ENCODE data around the gene NELFE.

Gene NELFE

GRCh38 chr6:31949926-31950548 lies 8.7 kb downstream of the NELFE start:
- Histone ChIP-seq H3K4me3 (ENCODE audit: insufficient read depth in 1 of 2, low read depth in 1 of 2, low read length in 2 of 2) (no peak overlapping the region), H2BK5ac (ENCODE audit: low read depth, low read length, poor library complexity, severe bottlenecking) (no peak overlapping the region), H2AFZ (ENCODE audit: low read depth, low read length) (no peak overlapping the region), H3K23ac (ENCODE audit: low read length in 2 of 2) (no peak overlapping the region), H2BK15ac (ENCODE audit: low read depth, poor library complexity, severe bottlenecking) (no peak overlapping the region), H3K4ac (ENCODE audit: low read depth in 1 of 2, low read length in 2 of 2) (no peak overlapping the region), H3K4me2 (ENCODE audit: low read length, poor library complexity, severe bottlenecking) (no peak overlapping the region), H3K18ac (ENCODE audit: low read depth in 1 of 2, low read length in 2 of 2) (no peak overlapping the region), H3K27me3 (ENCODE audit: control insufficient read depth in 1 of 2, insufficient read depth in 1 of 2, low read length in 2 of 2) (no peaks in the 10 kb centered on the region), H3K27ac (ENCODE audit: low read length, poor library complexity, severe bottlenecking) (no peak overlapping the region), H2BK12ac (ENCODE audit: low read length in 2 of 2) (no peak overlapping the region), H4K8ac (ENCODE audit: low read length) (no peak overlapping the region), H4K91ac (ENCODE audit: low read length) (no peak overlapping the region), H3K14ac (ENCODE audit: low read length in 2 of 2) (no peak overlapping the region), H3K9me3 (ENCODE audit: control insufficient read depth, low read length) (no peaks in the 10 kb centered on the region), H3K36me3 (ENCODE audit: control insufficient read depth in 1 of 2, insufficient read depth in 2 of 2, low read depth in 1 of 2, low read length in 2 of 2) (peaks cover 44 to 50% of the 10 kb centered on the region in 2 experiments), H2BK120ac (ENCODE audit: low read depth, low read length) (no peak overlapping the region), H3K9ac (ENCODE audit: low read length) (no peak overlapping the region), H3K4me1 (ENCODE audit: control insufficient read depth, insufficient read depth, low read depth, low read length) (peaks cover 13% of the 10 kb centered on the region), H3K79me1 (replicated peaks; ENCODE audit: low read length, poor library complexity, severe bottlenecking) (peaks cover 5% of the 10 kb centered on the region), H2AK5ac (ENCODE audit: low read length, severe bottlenecking) (no peak overlapping the region)
- DNase-seq: no peak
- 91% methylated on average over 6 of the region's 7 CpGs for WGBS

GRCh38 chr6:31948753-31949413 lies 9.9 kb downstream of the NELFE start:
- Histone ChIP-seq H3K4me2 (ENCODE audit: low read length, poor library complexity, severe bottlenecking) (no peak overlapping the region), H3K27me3 (ENCODE audit: control insufficient read depth in 1 of 2, insufficient read depth in 1 of 2, low read length in 2 of 2) (peaks cover 0 to 3% of the 10 kb centered on the region in 2 experiments)
- WGBS: 94% methylated on average over 6 of the region's 6 CpGs

GRCh38 chr6:31948306-31948705 lies 10.5 kb downstream of the NELFE start:
- H3K4me2 ChIP-seq (ENCODE audit: low read length, poor library complexity, severe bottlenecking): no peak overlapping the region
- H3K14ac ChIP-seq (ENCODE audit: low read length in 2 of 2): no peak overlapping the region
- H3K23ac ChIP-seq (ENCODE audit: low read length in 2 of 2): no peak overlapping the region

More at GRCh38 chr6:31948753-31949413, 9.9 kb downstream of the NELFE start:
- peak overlapping the region; percentile 5 for H3K9ac ChIP-seq (ENCODE audit: low read length)
- H3K4me3 ChIP-seq (ENCODE audit: insufficient read depth in 1 of 2, low read depth in 1 of 2, low read length in 2 of 2): no peak overlapping the region
- H3K23ac ChIP-seq (ENCODE audit: low read length in 2 of 2): no peak overlapping the region
- H2AFZ ChIP-seq (ENCODE audit: low read depth, low read length): no peak overlapping the region
- no peak overlapping the region for H2BK15ac ChIP-seq (ENCODE audit: low read depth, poor library complexity, severe bottlenecking)
- H3K9me3 ChIP-seq (ENCODE audit: control insufficient read depth, low read length): no peaks in the 10 kb centered on the region
- no peak overlapping the region for H4K8ac ChIP-seq (ENCODE audit: low read length)
- no peak overlapping the region for H3K18ac ChIP-seq (ENCODE audit: low read depth in 1 of 2, low read length in 2 of 2)
- H2BK5ac ChIP-seq (ENCODE audit: low read depth, low read length, poor library complexity, severe bottlenecking): no peak overlapping the region
- H3K79me1 ChIP-seq (replicated peaks; ENCODE audit: low read length, poor library complexity, severe bottlenecking): no peaks in the 10 kb centered on the region
- no peak overlapping the region for H2BK120ac ChIP-seq (ENCODE audit: low read depth, low read length)
- H3K4me1 ChIP-seq (ENCODE audit: control insufficient read depth, insufficient read depth, low read depth, low read length): peaks cover 15% of the 10 kb centered on the region
- no peak overlapping the region for H3K14ac ChIP-seq (ENCODE audit: low read length in 2 of 2)
- peaks cover 33 to 39% of the 10 kb centered on the region in 2 experiments for H3K36me3 ChIP-seq (ENCODE audit: control insufficient read depth in 1 of 2, insufficient read depth in 2 of 2, low read depth in 1 of 2, low read length in 2 of 2)
- DNase-seq: no peak
- no peak overlapping the region for H4K91ac ChIP-seq (ENCODE audit: low read length)
- no peak overlapping the region for H3K4ac ChIP-seq (ENCODE audit: low read depth in 1 of 2, low read length in 2 of 2)
- no peak overlapping the region for H2AK5ac ChIP-seq (ENCODE audit: low read length, severe bottlenecking)
- H3K27ac ChIP-seq (ENCODE audit: low read length, poor library complexity, severe bottlenecking): no peak overlapping the region
- no peak overlapping the region for H2BK12ac ChIP-seq (ENCODE audit: low read length in 2 of 2)

DNA sequence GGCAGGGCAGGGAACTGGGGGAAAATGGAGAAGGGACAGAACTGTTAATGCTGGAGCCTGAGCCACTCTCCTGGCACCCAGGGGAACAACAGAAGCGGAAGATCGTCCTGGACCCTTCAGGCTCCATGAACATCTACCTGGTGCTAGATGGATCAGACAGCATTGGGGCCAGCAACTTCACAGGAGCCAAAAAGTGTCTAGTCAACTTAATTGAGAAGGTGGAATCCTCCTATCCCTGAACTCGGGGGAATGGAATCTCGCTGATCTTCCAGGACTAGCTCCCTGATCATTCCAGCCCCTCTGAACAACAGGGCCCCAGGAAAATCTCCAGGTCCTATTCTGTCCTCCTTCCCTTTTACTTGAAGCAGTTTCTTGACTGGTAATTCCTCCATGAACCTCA lies 10.9 kb downstream of the NELFE start:
- Histone ChIP-seq H3K27me3 (ENCODE audit: control insufficient read depth in 1 of 2, insufficient read depth in 1 of 2, low read length in 2 of 2) (peaks cover 0 to 12% of the 10 kb centered on the region in 2 experiments), H3K4me2 (ENCODE audit: low read length, poor library complexity, severe bottlenecking) (no peak overlapping the region), H3K27ac (ENCODE audit: low read length, poor library complexity, severe bottlenecking) (no peak overlapping the region), H2AK5ac (ENCODE audit: low read length, severe bottlenecking) (no peak overlapping the region), H4K8ac (ENCODE audit: low read length) (no peak overlapping the region), H2AFZ (ENCODE audit: low read depth, low read length) (no peak overlapping the region), H3K14ac (ENCODE audit: low read length in 2 of 2) (no peak overlapping the region), H2BK120ac (ENCODE audit: low read depth, low read length) (no peak overlapping the region), H3K23ac (ENCODE audit: low read length in 2 of 2) (no peak overlapping the region), H3K9ac (ENCODE audit: low read length) (no peak overlapping the region), H3K36me3 (ENCODE audit: control insufficient read depth in 1 of 2, insufficient read depth in 2 of 2, low read depth in 1 of 2, low read length in 2 of 2) (peaks cover 25 to 28% of the 10 kb centered on the region in 2 experiments), H4K91ac (ENCODE audit: low read length) (no peak overlapping the region), H2BK5ac (ENCODE audit: low read depth, low read length, poor library complexity, severe bottlenecking) (no peak overlapping the region), H3K4me1 (ENCODE audit: control insufficient read depth, insufficient read depth, low read depth, low read length) (peaks cover 15% of the 10 kb centered on the region), H2BK12ac (ENCODE audit: low read length in 2 of 2) (no peak overlapping the region), H3K4ac (ENCODE audit: low read depth in 1 of 2, low read length in 2 of 2) (no peak overlapping the region), H2BK15ac (ENCODE audit: low read depth, poor library complexity, severe bottlenecking) (no peak overlapping the region), H3K4me3 (ENCODE audit: insufficient read depth in 1 of 2, low read depth in 1 of 2, low read length in 2 of 2) (no peak overlapping the region), H3K18ac (ENCODE audit: low read depth in 1 of 2, low read length in 2 of 2) (no peak overlapping the region), H3K79me1 (replicated peaks; ENCODE audit: low read length, poor library complexity, severe bottlenecking) (no peaks in the 10 kb centered on the region), H3K9me3 (ENCODE audit: control insufficient read depth, low read length) (no peaks in the 10 kb centered on the region)
- WGBS: 80% methylated on average over 4 of the region's 4 CpGs
- DNase-seq: no peak

More at GRCh38 chr6:31948306-31948705, 10.5 kb downstream of the NELFE start:
- no peak overlapping the region for H2AFZ ChIP-seq (ENCODE audit: low read depth, low read length)
- no peak overlapping the region for H2AK5ac ChIP-seq (ENCODE audit: low read length, severe bottlenecking)
- no peak for DNase-seq
- peaks cover 28 to 33% of the 10 kb centered on the region in 2 experiments for H3K36me3 ChIP-seq (ENCODE audit: control insufficient read depth in 1 of 2, insufficient read depth in 2 of 2, low read depth in 1 of 2, low read length in 2 of 2)
- H3K4ac ChIP-seq (ENCODE audit: low read depth in 1 of 2, low read length in 2 of 2): no peak overlapping the region
- WGBS: 89% methylated on average over 5 of the region's 5 CpGs
- H2BK5ac ChIP-seq (ENCODE audit: low read depth, low read length, poor library complexity, severe bottlenecking): no peak overlapping the region
- H2BK120ac ChIP-seq (ENCODE audit: low read depth, low read length): no peak overlapping the region
- no peak overlapping the region for H2BK12ac ChIP-seq (ENCODE audit: low read length in 2 of 2)
- H4K91ac ChIP-seq (ENCODE audit: low read length): no peak overlapping the region
- no peaks in the 10 kb centered on the region for H3K9me3 ChIP-seq (ENCODE audit: control insufficient read depth, low read length)
- H2BK15ac ChIP-seq (ENCODE audit: low read depth, poor library complexity, severe bottlenecking): no peak overlapping the region
- no peak overlapping the region for H4K8ac ChIP-seq (ENCODE audit: low read length)
- H3K79me1 ChIP-seq (replicated peaks; ENCODE audit: low read length, poor library complexity, severe bottlenecking): no peaks in the 10 kb centered on the region
- no peak overlapping the region for H3K27ac ChIP-seq (ENCODE audit: low read length, poor library complexity, severe bottlenecking)
- peak overlapping the region; percentile 5 for H3K9ac ChIP-seq (ENCODE audit: low read length)
- peaks cover 0 to 9% of the 10 kb centered on the region in 2 experiments for H3K27me3 ChIP-seq (ENCODE audit: control insufficient read depth in 1 of 2, insufficient read depth in 1 of 2, low read length in 2 of 2)
- H3K4me1 ChIP-seq (ENCODE audit: control insufficient read depth, insufficient read depth, low read depth, low read length): peaks cover 15% of the 10 kb centered on the region
- no peak overlapping the region for H3K4me3 ChIP-seq (ENCODE audit: insufficient read depth in 1 of 2, low read depth in 1 of 2, low read length in 2 of 2)
- no peak overlapping the region for H3K18ac ChIP-seq (ENCODE audit: low read depth in 1 of 2, low read length in 2 of 2)

Measured in mesenchymal stem cell (in vitro differentiated cells and primary cell).